GM20431 (cell line): ENCODE measurements around the gene KRAS.
"Not testable (repeated sequence)": the region's sequence is repeated elsewhere in the genome, so short reads cannot be mapped to it uniquely, and the experiment has no call there.

Source experiments
- in situ Hi-C: fragments of 300-500 bp; cut with MseI, MboI; formaldehyde crosslinking; loops from one replicate; pipeline ENCODE4 v1.15.0; 2020; ENCODE audit warnings: low sequenced_read_pairs; ENCODE audit not compliant: unreplicated experiment

The KRAS gene

DNA sequence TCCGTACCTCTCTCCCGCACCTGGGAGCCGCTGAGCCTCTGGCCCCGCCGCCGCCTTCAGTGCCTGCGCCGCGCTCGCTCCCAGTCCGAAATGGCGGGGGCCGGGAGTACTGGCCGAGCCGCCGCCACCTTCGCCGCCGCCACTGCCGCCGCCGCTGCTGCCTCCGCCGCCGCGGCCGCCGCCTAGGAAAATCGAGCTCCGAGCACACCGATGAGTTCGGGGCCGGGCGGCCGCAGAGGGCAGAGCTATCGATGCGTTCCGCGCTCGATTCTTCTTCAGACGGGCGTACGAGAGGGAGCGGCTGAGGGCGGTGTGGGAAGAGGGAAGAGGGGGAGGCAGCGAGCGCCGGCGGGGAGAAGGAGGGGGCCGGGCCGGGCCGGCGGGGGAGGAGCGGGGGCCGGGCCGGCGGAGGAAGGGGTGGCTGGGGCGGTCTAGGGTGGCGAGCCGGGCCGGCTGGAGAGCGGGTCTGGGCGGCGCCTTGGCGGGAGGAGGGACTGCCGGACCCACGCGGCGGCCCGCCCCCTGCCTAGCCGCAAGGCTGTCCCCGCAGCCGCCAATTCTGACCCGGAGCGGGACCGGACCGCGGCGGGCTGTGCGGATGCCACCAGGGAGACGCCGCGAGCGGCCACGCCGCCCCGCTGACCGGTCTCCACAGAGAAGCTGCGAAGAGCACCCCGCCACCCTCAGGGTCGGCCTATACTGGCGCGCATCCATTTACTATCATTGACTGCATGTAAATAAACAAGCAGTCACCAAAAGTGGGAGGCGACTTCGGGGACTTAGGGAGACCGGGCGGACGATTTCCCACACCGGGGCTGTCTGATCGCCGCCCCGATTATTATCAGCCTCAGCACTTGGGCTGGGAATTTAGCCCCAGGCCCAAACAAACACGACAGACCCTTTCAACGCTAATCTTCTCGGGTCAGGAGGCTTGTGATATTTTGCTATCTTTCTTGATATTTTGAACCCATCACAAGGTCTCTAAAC, at the start of gene KRAS:
TSS of gene KRAS (minus strand) at position 186 of the 987 bp plus-strand sequence.
- in situ Hi-C loops, result no loop called here

DNA sequence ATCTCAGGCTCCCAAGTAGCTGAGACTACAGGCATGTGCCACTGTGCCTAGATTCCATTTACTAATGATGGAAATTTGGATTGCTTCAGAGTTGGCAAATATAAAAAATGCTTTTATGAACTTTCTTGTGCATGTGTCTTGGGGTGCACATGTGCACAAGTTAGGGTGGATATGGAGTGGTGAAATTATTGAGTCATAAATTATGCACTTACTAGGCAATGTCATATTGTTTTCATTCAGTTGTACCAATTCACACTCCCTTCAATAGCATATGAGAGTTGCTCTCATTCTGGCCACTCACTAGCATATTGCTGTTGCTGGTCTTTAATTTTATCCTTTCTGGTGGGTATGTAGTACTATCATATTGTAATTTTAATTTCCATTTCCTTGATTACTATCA, 45.7 kb upstream of the KRAS start:
- in situ Hi-C loops, result no loop called here

DNA sequence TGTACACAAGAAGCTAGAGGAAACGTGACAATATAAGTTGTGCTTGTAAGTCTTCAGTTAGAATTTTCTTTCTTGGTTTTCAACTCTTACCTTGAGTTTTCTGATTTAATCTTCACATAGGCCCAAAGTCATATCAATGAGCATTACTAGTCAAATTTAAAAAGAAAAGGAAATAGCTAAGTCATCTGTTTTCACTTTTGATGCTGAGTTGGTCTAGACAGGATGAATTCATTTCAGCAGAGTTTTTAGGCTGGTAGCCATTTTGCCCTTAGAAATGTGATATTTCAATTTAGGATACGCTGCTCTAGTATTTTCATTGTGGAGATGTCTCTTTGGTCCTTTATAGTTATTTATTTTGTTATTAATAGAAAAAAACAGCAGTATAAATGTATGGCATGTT, 44.6 kb upstream of the KRAS start:
- in situ Hi-C loops, result no loop called here

DNA sequence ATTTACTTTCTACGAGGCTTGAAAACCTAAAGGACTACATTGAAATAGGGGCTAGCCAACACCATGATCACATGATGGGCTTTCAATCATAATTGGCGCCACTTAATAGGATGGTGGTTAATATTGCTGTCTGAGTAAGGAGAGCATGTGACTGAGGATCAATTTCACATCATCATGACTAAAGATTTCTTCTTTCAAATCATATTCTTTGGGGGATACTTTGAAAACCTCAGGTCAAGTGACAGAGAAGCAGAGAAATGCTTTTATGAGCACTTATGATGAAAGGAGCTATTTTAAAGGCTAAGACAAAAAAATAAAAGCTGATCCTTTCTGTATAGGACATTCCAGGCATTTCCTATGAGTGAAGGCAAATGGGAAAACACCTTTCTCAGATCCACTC, 42.9 kb upstream of the KRAS start:
- in situ Hi-C loops, result no loop called here

DNA sequence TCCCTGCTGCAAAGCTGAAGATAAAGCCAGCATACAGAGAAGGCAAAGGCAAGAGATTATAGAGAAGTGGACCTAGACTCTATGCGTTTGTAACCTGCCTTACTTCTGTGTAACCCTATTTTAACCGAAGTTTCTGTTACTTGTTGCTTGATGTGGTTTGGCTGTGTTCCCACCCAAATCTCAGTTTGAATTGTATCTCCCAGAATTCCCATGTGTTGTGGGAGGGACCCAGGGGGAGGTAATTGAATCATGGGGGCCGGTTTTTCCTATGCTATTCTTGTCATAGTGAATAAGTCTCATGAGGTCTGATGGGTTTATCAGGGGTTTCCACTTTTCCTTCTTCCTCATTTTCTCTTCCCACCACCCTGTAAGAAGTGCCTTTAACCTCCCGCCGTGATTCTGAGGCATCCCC, 42.1 kb upstream of the KRAS start:
- in situ Hi-C loops, result not testable (repeated sequence)

DNA sequence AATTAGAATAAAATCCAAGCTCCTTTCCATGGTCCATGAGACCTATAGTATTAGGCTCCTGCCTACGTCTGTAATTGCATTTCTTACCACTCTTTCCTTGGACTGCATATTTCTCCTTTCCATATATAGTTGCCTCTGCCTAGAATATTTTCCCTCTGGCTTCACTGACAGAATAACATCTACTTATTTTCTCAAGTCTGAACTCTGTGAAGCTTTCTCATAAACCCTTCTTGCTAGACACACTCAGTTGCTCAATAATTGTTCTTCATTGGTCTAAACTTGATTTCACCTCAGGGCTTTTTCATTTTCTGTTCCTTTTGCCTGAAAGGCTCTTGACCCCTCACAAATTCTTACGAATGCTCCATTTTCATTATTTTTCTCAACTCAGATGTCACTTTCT, 36.9 kb upstream of the KRAS start:
- in situ Hi-C loops, result no loop called here

DNA sequence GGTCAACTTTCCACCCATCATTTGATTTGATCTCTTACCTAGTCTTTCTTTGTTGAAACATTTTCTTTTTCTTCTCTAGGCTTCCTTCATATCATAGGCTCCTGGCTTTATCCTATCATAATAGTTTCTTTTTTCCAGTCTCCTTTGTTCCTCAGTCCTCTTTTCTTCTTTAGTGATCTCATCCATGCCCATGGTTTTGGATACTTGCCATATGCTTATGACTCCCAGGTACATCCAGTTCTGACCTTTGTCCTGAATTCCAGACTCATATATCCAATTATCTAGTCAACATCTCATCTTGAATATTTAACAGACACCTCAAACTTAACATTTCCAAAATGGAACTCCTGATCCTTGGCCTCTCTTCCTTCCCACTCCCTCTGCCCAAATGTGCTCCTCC, 36.1 kb upstream of the KRAS start:
- in situ Hi-C loops, result no loop called here

DNA sequence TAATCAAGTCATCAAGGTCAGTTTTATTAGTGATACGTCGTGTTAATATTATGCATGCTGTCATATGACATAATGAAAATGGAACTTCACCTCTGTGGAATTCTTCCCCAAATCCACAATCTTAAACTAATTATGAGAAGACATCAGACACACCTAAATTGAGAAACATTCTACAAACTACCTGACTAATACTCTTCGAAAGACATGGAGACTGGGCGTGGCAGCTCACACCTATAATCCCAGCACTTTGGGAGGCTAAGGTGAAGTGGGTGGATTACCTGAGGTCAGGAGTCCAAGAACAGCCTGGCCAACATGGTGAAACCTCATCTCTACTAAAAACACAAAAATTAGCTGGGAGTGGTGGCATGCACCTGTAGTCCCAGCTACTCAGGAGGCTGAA, 33.3 kb upstream of the KRAS start:
- in situ Hi-C loops, result no loop called here

DNA sequence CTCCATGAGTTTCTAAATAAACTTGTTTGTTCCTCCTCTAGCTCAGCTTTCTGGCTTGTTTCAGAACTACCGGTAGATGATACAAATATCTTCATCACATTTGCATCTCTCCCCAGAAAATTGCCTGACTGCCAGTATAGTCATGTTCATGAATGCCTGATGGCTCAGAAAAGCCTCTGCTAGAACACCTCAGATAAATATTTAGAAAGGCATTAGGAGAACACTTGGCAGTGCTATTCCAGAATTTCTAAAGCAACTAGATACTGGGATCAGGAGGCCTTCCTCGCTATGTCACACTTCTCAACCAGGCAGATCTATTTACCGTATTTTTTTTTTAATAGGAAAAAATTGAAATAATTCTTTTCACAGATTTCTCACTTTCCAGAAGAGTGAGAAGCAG, 32.3 kb upstream of the KRAS start:
- in situ Hi-C loops, result no loop called here

DNA sequence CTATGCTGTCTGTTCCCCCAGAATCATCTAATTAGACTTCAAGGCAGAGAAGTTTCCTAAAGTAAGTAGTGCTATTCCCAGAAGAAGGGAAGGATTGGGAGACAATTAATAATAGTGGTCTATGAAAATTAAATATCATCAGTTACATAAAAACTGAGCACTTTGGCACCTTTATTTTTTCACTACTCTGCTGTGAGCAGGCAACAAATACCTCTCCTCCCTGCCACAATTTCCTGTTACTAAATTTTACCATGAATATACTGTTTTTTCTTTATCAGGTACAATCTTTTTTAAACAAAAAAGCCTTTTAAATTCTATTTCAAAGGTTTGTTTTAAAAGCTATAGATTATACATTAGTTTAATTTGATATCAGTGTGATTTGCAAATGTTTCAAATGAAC, 29.4 kb upstream of the KRAS start:
- in situ Hi-C loops, result no loop called here

DNA sequence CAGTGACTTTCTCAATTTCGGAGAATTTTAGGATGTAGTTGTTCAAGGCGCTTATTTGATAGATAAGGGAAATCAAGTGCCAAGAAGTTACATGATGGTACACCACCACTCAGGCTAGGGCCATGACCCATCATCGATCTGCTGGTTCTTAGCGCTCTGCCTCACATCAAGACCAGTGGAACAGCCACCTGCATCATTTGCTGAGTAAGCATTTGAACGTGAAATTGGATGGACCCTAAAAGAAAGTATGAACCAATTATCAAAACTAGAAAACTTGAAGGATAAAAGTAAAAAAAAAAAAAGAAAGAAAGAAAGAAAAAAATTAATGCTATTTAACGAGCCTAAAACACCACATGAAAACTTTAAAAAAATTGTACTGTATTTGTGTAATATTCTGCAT, 27.5 kb upstream of the KRAS start:
- in situ Hi-C loops, result no loop called here

DNA sequence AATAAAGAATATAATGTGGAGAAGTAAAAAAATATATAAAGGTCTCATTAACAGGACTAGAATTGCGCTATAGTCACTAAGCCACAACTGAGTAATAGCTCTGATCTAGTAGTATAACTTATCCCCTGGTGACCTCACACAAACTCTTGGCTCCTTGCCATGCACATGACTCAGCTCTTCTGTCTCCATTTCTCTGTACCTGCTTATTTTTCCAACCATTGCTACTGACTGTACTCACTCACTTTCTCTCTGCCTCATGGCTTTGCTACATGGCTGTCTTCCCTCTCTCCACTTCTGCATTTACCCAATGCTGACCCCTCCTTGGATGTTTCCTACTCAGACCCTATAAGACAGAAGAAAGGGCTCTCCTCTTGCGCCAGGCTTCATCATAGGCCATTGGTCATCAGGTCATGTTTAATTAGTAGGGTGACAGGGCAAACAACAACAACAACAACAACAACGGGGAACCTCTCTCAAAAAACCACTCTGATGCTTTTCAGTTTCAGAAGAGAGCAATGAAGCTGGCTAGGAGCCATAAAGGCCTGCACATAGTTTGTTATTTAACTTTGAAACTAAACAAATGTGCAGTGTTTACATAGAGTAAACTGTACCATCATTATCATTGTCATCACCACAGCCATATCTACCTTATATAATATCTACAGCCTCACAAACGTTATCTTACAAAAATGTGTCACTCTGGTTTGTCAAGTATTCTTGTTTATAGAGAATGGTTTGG, 25.6 kb upstream of the KRAS start:
- in situ Hi-C loops, result no loop called here

DNA sequence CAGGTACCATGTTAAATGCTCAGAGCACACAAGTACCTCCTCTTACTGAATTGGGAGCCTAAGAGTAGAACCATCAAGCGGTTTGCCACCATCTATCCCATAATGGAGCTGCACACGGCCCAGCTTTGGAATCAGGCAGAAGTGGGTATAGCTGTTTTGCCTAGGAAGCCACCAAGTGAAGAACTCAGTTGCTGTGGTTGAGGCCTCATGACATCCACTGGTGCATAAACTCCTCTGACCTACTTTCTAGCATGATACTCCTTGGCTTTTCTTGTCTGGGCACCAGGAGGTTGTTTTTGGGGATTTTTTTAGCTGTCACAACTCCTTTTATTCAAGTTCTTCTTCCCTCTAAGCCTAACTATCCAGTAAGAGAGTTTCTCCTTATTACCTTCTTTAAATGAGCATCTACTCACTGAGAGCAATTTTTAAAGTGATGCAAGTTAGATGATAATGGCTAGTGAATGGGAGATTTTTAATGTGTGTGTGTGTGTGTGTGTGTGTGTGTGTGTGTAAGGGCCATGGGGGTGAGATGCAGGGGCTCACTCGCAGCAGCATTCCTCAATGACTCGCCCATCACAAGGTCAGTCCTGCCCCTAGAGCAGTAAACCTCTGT, 20.9 kb upstream of the KRAS start:
- in situ Hi-C loops, result no loop called here

DNA sequence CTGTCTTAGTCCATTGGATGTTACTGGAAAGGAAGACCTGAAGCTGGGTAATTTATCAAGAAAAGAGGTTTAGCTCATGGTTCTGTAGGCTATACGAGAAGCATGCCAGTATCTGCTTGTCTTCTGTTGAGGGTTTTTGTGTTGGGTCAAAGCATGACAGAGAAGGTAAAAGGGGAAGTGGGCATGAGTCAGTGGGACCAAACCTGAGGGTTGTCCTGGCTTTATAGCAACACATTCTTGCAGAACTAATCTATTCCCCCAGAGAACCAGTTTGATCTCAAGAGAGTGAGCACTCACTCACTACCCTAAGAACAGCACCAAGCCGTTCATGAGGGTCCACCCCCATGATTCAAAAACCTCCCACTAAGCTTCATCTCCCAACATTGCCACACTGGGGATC, 19.0 kb upstream of the KRAS start:
- in situ Hi-C loops, result no loop called here

DNA sequence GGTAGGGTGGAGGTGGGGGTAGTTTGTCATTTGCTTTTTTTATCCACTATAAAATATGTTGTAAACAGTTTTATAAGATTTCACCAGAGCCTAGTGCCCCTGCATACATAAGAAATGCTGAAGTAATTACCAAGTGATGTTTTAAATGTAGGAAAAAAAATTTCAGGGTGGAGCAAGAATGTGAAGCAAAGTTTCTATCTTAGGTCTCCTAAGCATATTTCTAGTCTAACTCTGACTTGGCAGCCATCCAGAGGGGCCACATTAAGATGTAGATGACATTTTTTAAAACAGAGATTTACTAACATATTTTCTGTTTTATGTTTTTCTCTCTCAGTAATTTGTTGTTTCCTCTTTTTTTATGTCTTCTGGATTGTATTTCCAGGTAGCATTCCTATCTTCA, 15.8 kb upstream of the KRAS start:
- in situ Hi-C loops, result no loop called here

DNA sequence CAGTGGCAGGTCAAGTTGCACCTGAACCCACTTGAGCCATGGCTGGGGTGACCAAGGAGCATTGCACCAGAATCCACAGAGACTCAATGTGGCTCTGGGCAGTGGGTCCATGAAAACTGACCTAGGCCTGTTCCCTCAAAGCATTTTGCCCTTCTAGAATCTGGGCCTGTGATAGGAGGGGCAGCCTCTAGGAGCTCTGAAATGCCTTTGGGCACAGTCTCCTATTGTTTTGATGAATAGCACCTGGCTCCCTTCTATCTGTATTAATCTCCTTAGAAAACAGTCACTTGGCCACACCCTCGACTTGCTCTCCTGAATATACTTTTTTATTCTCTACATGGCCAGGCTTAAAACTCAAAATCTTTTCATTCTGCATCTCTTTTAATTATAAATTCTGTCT, 14.1 kb upstream of the KRAS start:
- in situ Hi-C loops, result no loop called here

DNA sequence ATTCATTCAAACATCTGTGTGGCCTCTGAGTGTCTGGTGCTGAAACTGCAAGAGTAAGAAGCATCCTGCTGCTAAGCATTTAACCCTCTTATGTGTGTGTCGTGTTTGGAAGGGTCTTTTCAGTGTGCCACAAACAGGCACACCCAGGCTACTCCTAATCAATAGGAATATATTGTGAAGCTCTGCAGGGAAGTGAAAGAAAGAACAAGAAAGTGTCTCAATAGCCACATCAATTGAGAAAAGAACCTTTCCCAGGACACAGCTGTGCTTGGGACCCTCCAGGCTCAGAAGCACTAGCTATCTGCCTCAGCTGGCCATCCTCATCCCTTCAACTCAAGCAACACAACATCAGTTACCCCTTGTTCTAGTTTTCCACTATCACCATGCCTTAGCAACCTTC, 13.4 kb upstream of the KRAS start:
- in situ Hi-C loops, result no loop called here

DNA sequence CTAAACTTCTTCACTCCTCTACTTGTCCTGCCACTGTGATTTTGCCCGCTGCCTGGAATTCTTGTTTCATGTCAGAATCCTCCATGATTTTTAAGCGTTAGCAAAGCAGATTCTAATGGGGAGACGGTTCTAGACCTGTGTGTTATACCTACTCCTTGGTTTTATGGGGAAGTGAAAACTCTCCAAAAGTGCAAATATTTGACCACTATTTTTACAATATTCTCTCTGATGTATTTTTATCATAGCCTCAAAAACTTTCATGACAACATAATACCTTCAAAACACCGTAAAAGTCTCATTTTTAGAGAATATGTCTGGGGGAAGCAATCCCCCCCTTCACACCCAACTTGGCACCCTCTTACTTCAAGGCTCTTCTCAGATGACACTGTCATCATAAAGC, 12.9 kb upstream of the KRAS start:
- in situ Hi-C loops, result no loop called here

DNA sequence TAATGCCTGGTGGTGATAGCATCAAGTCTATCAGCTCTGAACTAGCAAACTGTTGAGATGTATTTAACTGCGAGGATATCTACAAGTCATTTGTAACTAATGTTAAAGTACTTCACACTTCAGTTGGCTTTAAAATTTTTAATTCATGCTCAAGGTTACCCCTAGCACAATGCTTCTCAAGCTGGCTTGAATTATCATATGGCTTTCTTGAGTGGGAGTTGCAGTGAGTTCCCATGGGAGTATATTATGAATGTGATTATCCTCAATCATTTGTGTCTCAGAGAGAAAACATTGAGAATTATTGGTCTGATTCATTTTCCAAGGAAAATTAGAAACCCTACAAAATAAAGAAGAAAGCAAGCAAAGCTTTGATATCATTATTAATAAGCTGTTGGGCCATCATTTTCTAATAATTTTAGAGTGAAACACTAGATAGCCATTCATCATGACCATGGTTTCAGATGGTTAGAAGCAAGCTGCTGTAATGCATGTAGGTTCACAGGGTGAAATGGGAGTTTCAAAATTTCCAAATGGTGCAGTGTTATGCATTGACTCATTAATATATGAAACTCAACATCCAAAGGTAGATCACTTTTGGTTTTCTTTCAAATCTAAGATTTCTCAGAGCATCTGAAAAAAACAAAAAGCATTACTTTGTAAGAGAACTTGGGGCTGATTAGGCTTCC, 11.8 kb upstream of the KRAS start:
- in situ Hi-C loops, result no loop called here

DNA sequence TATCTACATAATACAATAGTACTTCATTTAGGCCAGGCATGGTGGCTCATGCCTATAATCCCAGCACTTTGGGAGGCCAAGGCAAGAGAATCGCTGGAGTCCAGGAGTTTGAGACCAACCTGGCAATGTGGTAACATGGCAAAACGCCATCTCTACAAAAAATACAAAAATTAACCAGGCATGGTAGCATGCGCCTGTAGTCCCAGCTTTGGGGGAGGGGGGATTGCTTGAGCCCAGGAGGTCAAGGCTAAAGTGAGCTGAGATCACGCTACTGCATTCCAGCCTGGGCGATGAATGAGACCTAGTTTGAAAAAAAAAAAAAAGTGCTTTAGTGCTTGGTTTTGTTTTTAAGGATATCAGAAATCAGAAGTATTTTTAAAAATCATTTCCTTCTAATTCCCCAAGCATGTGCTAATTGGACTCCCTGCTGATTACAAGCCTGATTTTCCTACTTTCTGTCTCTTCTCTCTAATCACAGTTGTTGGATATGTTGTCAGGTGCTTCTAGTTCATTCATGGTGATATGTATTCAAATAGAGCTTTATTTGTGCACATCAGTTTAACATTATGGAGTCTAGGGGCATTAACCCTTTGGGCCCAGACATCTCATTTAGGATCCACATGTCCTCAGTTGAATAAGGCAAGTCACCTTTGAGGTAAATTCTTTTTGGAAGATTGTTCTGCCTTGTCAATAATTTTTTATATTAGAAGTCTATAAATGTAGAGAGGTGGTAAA, 7.0 kb upstream of the KRAS start:
- in situ Hi-C loops, result no loop called here
